ENCODE measurements around the gene SCARB1. TPM values are rescaled to one million over a fixed set of nuclear protein-coding genes. Genes with fewer than 3 reads are reported as not detected.

SCARB1 gene
- total and polyA plus RNA-seq, 2 of the 13 experiments (the other 11 are each of a cell fraction or from before 2014, with no cell fraction given): 63.4 to 160 TPM

DNA sequence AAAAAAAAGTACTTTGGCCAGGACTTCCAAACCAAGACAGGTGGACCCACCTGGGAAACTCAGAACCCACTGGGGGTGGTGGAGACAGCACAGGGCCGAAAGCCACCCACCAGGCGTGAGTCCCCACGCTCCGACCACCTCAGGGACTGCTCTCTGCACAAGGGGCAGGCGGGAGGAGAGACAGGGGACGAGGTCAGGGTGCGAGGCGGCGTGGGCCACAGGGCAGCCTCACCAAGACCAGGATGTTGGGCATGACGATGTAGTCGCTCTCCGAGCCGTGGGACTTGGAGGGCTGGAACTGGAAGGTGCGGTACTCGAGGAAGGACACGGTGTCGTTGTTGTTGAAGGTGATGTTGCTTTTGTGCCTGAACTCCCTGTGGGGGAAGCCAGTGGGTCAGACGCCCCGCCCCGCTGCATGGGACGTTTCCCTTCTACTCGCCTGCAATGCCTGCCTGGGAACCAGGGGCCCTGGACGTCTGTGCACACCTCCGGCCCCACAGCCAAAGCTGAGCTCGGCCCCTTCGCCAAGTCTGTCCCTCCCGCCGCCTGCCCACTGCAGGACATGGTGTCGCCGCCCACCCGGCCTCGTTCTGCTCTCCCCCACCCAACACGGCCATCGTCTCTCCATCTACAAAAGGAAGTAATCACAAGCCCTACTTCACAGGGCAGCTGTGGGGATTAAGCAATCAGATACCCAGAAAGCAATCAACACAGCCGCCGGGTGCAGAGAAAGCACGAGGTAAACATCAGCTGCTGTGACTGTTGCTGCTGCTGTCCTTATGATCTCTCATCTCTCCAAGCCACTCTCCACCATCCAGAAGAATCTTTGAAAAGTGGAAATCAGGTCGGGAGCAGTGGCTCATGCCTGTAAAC is 48.7 kb downstream of the SCARB1 start:
- H3K79me2 ChIP-seq (ENCODE audit: insufficient read depth, low read length): peaks cover 17% of the 10 kb centered on the region
- intact Hi-C loops (cut with micrococcal nuclease; ENCODE audit: unreplicated experiment): no loop called here
- no peak for DNase-seq (ENCODE audit: low spot score)
- H3K27me3 ChIP-seq (ENCODE audit: control insufficient read depth in 1 of 2, insufficient read depth in 2 of 2, low read length in 2 of 2): no peaks in the 10 kb centered on the region
- H2AFZ ChIP-seq (ENCODE audit: low read length): no peak overlapping the region
- no peak overlapping the region for H3K4me2 ChIP-seq (ENCODE audit: low read depth, low read length)
- ATAC-seq: no peak
- in situ Hi-C loops (cut with HindIII; ENCODE audit: extremely low pct_ligation_motif_present, low pct_unique_long_range_greater_than_20kb): no loop called here
- ChIA-PET CTCF (ENCODE audit: low intra/inter-chr PET ratio, low total read pairs) (no interaction called here), POLR2A (no interaction called here)
- H3K4me1 ChIP-seq (ENCODE audit: insufficient read depth, low read length): peaks cover 5% of the 10 kb centered on the region
- H3K36me3 ChIP-seq (replicated peaks in 1 of 2; ENCODE audit: control insufficient read depth in 1 of 2, insufficient read depth in 2 of 2, low read length in 2 of 2): peaks cover 39 to 83% of the 10 kb centered on the region in 2 experiments
- BruUV-seq (replicated peaks): no TSS peak
- no peaks in the 10 kb centered on the region for H4K20me1 ChIP-seq (ENCODE audit: insufficient read depth, low read length)
- FAIRE-seq: no peak
- no peak overlapping the region for H3K4me3 ChIP-seq (replicated peaks in 1 of 3; ENCODE audit: insufficient read depth in 1 of 3, low read depth in 2 of 3, low read length in 3 of 3)
- no peaks in the 10 kb centered on the region for H3K9me3 ChIP-seq (ENCODE audit: low read length)
- WGBS (ENCODE audit: low lambda C conversion rate): 95% methylated on average over 34 of the region's 38 CpGs
- H3K27ac ChIP-seq (ENCODE audit: extremely low read length, insufficient read depth, low read length): no peak overlapping the region
- H3K9ac ChIP-seq (ENCODE audit: insufficient read depth, low read depth, low read length): no peak overlapping the region
- TF ChIP-seq STAT5B (CRISPR knock-in tag; IDR thresholded peaks at IDR 0.05): no peak
- TF ChIP-seq ZNF580 (CRISPR knock-in tag; IDR thresholded peaks at IDR 0.05; ENCODE audit: borderline replicate concordance, low read depth): no peak
- TF ChIP-seq, protein P1, sequence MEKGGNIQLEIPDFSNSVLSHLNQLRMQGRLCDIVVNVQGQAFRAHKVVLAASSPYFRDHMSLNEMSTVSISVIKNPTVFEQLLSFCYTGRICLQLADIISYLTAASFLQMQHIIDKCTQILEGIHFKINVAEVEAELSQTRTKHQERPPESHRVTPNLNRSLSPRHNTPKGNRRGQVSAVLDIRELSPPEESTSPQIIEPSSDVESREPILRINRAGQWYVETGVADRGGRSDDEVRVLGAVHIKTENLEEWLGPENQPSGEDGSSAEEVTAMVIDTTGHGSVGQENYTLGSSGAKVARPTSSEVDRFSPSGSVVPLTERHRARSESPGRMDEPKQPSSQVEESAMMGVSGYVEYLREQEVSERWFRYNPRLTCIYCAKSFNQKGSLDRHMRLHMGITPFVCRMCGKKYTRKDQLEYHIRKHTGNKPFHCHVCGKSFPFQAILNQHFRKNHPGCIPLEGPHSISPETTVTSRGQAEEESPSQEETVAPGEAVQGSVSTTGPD (CRISPR knock-in tag; IDR thresholded peaks at IDR 0.05): no peak
- no peak for TF ChIP-seq XRCC5 (optimal IDR thresholded peaks at IDR 0.05; ENCODE audit: low read length)
- TF ChIP-seq, protein P2, sequence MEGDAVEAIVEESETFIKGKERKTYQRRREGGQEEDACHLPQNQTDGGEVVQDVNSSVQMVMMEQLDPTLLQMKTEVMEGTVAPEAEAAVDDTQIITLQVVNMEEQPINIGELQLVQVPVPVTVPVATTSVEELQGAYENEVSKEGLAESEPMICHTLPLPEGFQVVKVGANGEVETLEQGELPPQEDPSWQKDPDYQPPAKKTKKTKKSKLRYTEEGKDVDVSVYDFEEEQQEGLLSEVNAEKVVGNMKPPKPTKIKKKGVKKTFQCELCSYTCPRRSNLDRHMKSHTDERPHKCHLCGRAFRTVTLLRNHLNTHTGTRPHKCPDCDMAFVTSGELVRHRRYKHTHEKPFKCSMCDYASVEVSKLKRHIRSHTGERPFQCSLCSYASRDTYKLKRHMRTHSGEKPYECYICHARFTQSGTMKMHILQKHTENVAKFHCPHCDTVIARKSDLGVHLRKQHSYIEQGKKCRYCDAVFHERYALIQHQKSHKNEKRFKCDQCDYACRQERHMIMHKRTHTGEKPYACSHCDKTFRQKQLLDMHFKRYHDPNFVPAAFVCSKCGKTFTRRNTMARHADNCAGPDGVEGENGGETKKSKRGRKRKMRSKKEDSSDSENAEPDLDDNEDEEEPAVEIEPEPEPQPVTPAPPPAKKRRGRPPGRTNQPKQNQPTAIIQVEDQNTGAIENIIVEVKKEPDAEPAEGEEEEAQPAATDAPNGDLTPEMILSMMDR (CRISPR knock-in tag; IDR thresholded peaks at IDR 0.05): no peak
- no peak for TF ChIP-seq PLRG1 (conservative IDR thresholded peaks at IDR 0.05)
- TF ChIP-seq ZNF713 (CRISPR knock-in tag; IDR thresholded peaks at IDR 0.05): no peak
- no peak for TF ChIP-seq ZNF549 (CRISPR knock-in tag; IDR thresholded peaks at IDR 0.05)
